DMS53 (cell line): ENCODE data around the gene DARS2.
"Not testable (repeated sequence)": the region's sequence is repeated elsewhere in the genome, so short reads cannot be mapped to it uniquely, and the experiment has no call there.

Source experiments
- DNase-seq: peaks from one replicate; lab custom pipeline; 2025; lab: John Stamatoyannopoulos, UW

DARS2 gene

GRCh38 chr1:173824315-173825081 lies at the start of gene DARS2, which contains the start of gene CENPL:
Gene DARS2 (plus strand): TSS chr1:173824673. CDS start chr1:173825230, 557 bp downstream.
Gene CENPL (minus strand): TSS chr1:173824883. CDS start chr1:173811299, 13,584 bp downstream.
- peak; percentile 99 for DNase-seq

- no peak for DNase-seq
Observed at GRCh38 chr1:173775578-173776226, 48.8 kb upstream of the DARS2 start.

- no peak for DNase-seq
Observed at GRCh38 chr1:173779936-173780335, 44.5 kb upstream of the DARS2 start.

- DNase-seq, result no peak
Observed at GRCh38 chr1:173784997-173785396, 39.5 kb upstream of the DARS2 start.

- DNase-seq, result no peak
Observed at GRCh38 chr1:173789841-173790240, 34.6 kb upstream of the DARS2 start.

GRCh38 chr1:173798078-173798477 lies 26.4 kb upstream of the DARS2 start:
- DNase-seq, result no peak

- not testable (repeated sequence) for DNase-seq
Observed at GRCh38 chr1:173799995-173800394, 24.5 kb upstream of the DARS2 start.

- DNase-seq, result no peak
Observed at GRCh38 chr1:173802961-173803360, 21.5 kb upstream of the DARS2 start.

GRCh38 chr1:173813654-173814053 lies 10.8 kb upstream of the DARS2 start:
- DNase-seq, result not testable (repeated sequence)

- no peak for DNase-seq
Observed at GRCh38 chr1:173818459-173818858, 6.0 kb upstream of the DARS2 start.

GRCh38 chr1:173821680-173822079 lies 2.8 kb upstream of the DARS2 start:
- no peak for DNase-seq

- peak; percentile 45 for DNase-seq
Observed at GRCh38 chr1:173823781-173824314, 625 bp upstream of the DARS2 start.

GRCh38 chr1:173827611-173828010 lies 3.1 kb downstream of the DARS2 start:
- DNase-seq, result no peak

GRCh38 chr1:173832748-173833147 lies 8.3 kb downstream of the DARS2 start:
- DNase-seq, result no peak

- DNase-seq, result no peak
Observed at GRCh38 chr1:173852105-173852504, 27.6 kb downstream of the DARS2 start.

- peak; percentile 14 for DNase-seq
Observed at GRCh38 chr1:173853074-173853473, 28.6 kb downstream of the DARS2 start.

- no peak for DNase-seq
Observed at GRCh38 chr1:173856014-173856413, 31.5 kb downstream of the DARS2 start.

GRCh38 chr1:173856903-173857302 lies 32.4 kb downstream of the DARS2 start:
- peak; percentile 61 for DNase-seq

GRCh38 chr1:173857363-173857917 lies 33.0 kb downstream of the DARS2 start:
- no peak for DNase-seq

GRCh38 chr1:173859547-173859946 lies 35.1 kb downstream of the DARS2 start:
- not testable (repeated sequence) for DNase-seq

GRCh38 chr1:173860065-173860464 lies 35.6 kb downstream of the DARS2 start:
- DNase-seq, result no peak

GRCh38 chr1:173861731-173862145 lies 37.3 kb downstream of the DARS2 start:
- peak; percentile 58 for DNase-seq
